IPS-NIHi11 (cell line): Measurements from ENCODE around the gene ZBTB39.
"Not testable (repeated sequence)": the region's sequence is repeated elsewhere in the genome, so short reads cannot be mapped to it uniquely, and the experiment has no call there.

Experiments
- DNase-seq: peaks from one replicate; pipeline ENCODE4 v3.0.0; 2012; ENCODE audit warnings: mixed read lengths, low spot score

Gene ZBTB39

DNA sequence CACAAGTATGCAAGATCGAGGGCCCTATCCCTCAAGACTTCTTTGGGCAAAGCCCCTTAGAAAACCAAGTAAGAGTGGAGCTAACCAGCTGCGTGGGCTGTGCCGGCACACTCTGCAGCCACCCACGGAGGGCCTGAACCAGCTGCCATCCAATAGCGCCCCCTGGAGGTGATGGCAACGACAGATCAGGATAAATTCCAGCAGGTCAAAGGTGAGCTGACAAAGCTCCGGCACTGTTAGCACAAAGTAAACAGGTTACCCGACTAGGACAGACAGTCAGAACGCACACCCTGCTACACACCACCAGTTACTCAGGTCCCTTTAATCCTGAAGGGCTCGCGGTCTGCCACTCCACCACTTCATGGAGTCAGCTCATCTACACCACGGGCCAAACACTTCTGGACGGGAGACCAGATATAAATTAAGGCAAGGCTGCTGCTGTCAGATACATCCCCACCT lies 4.9 kb downstream of the ZBTB39 start:
- peak; percentile 93 for DNase-seq

DNA sequence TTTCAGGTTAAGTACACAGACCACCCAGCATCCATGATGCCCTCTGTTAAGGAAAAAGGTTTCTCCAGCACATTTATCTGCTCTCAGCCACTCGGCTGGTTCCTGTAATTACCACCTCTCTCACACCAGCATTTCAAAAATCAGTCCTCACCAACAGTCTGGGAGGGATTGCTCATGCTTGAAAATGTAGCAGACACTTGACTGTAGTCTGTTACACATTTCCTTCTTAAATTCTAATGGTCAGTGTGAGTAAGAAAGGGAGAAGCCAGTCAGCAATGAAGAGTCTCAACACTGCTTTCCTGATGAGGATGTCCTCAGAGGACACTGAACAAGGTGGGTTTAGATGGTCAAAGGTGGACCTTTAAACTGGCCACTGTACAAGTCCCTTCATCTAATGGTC lies 6.0 kb downstream of the ZBTB39 start:
- DNase-seq: no peak

DNA sequence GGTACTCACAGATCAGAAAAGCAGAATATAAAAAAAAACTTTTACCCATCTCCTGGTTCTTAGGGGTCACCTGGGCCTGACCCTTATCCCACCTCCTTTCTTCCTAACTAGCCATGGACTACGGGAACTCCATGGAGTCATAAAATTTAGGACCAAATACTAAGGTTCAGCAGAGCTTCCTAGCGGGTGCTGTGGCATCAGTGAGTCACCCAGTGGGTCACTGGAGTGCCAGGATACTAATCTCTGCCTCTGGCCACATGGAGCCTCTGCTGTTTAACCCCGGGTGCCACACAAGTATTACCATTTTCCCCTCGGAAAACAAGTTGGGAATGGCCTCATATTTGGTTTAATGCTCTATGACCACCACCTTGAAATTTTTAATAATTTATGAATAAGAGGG lies 6.9 kb downstream of the ZBTB39 start:
- no peak for DNase-seq

DNA sequence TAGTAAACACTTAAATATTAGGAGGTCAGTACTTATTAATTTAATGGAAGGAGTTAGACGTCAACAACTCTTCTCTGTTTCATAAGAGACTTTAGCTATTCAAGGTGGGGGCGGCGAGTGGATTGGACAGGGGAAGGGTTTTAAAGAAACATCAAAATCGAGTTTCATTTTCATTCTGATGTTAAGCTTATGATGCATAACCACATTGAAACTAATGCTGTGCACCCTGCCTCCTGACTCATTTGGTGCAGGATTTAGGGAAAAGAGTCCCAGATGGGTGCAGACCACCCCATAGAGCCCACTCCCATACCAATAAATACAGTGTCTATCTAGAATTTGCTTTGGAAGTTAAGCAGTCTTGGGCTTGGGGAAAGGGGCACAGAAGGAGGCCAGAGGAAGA lies 7.4 kb downstream of the ZBTB39 start:
- no peak for DNase-seq

DNA sequence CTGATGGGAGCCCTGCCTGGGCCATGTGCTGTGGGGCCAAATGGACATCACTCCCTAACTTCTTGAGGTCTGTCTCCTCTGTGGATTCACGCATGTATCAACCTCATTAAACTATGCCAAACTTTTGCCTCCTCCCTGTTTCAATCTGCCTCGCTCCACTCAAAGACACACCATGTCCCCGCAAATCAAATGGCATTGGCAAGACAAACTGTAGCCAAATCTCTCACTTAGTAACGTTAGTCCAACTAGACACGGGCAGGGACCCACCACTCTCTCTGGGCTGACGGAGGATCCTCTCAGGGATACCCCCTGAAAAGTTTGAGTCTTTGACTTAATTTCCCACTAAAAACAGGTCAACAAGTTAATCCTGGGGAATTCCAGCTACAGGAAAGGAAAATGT lies 8.0 kb downstream of the ZBTB39 start:
- no peak for DNase-seq

DNA sequence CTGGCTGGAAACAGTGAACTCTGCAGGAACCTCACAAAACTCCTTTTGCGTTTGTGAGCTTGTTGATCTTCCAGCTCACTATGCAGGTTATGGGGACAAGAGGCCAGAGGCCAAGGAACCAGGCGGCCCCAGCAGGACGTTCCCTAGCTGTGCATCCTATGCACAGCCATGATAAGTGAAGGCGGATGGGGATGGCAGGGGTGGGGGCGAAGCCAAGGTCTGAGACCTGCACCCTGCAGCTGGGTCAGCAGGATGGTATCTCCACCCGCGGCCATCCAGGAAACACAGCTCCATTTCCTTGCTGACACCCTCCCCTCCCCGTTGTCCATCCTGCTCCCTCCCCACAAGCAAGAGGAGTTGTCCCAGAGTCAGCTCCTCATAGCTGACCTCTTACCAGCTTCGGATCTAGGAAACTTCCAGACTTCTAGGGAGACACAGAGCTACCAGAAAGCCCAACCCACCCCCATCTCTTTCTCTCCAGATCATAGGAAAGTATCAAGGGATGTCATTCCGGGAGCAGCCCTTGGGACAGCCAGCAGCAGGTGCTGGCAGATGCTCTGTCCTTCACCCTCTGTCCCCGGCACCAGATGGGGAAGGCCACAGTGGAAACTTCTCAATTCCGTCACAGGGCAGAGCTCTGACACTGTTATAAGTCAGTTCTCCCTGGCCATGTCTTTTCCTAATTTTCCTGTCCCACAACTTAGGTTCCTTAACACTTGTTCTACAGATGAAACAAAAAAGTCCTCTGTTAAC lies 9.4 kb downstream of the ZBTB39 start:
- no peak for DNase-seq

DNA sequence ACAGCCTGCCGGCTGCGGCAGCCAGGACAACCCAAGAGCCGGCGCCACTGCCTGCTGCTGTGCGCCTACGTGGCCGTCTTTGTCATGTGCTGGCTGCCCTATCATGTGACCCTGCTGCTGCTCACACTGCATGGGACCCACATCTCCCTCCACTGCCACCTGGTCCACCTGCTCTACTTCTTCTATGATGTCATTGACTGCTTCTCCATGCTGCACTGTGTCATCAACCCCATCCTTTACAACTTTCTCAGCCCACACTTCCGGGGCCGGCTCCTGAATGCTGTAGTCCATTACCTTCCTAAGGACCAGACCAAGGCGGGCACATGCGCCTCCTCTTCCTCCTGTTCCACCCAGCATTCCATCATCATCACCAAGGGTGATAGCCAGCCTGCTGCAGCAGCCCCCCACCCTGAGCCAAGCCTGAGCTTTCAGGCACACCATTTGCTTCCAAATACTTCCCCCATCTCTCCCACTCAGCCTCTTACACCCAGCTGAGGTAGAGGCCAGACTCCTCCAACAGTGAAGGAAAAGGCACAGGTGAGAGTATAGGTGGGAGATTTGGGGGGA lies 10.3 kb downstream of the ZBTB39 start:
- no peak for DNase-seq

DNA sequence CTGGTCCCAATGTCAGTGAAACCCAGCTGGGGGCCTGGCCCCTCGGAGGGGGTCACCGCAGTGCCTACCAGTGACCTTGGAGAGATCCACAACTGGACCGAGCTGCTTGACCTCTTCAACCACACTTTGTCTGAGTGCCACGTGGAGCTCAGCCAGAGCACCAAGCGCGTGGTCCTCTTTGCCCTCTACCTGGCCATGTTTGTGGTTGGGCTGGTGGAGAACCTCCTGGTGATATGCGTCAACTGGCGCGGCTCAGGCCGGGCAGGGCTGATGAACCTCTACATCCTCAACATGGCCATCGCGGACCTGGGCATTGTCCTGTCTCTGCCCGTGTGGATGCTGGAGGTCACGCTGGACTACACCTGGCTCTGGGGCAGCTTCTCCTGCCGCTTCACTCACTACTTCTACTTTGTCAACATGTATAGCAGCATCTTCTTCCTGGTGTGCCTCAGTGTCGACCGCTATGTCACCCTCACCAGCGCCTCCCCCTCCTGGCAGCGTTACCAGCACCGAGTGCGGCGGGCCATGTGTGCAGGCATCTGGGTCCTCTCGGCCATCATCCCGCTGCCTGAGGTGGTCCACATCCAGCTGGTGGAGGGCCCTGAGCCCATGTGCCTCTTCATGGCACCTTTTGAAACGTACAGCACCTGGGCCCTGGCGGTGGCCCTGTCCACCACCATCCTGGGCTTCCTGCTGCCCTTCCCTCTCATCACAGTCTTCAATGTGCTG lies 11.0 kb downstream of the ZBTB39 start:
- DNase-seq: no peak

- no peak for DNase-seq
Measured at GRCh38 chr12:56994231-56994746, 12.1 kb downstream of the ZBTB39 start.

- DNase-seq: no peak
Measured at GRCh38 chr12:56993346-56993745, 13.0 kb downstream of the ZBTB39 start.

GRCh38 chr12:56991319-56992246 lies 14.8 kb downstream of the ZBTB39 start:
- DNase-seq: no peak

GRCh38 chr12:56990648-56991318 lies 15.6 kb downstream of the ZBTB39 start:
- DNase-seq: no peak

DNA sequence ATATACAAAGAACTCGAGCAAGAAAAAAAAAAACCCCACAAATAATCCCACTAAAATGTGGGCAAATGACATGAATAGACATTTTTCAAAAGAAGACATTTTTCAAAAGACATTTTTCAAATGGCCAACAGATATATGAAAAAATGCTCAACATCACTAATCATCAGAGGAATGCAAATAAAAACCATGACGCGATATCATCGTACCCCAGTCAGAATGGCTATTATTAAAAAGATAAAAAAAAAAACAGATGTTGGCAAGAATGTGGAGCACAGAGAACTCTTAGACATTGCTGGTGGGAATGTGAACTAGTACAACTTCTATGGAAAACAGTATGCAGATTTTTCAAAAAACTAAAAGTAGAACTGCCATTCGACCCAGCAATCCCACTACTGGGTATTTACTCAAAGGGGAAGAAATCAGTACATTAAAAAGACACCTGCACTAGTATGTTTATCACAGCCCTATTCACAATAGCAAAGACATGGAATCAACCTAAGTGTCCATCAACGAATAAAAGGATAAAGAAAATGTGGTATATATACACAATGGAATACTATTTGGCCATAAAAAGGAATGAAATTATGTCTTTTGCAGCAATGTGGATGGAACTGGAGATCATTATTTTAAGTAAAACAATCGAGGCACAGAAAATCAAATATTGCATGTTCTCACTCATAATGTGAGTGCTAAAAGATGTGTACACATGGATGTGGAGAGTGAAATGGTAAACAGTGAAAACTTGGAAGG lies 16.3 kb downstream of the ZBTB39 start:
- no peak for DNase-seq

- no peak for DNase-seq
Measured at GRCh38 chr12:56988207-56988739, 18.1 kb downstream of the ZBTB39 start.

DNA sequence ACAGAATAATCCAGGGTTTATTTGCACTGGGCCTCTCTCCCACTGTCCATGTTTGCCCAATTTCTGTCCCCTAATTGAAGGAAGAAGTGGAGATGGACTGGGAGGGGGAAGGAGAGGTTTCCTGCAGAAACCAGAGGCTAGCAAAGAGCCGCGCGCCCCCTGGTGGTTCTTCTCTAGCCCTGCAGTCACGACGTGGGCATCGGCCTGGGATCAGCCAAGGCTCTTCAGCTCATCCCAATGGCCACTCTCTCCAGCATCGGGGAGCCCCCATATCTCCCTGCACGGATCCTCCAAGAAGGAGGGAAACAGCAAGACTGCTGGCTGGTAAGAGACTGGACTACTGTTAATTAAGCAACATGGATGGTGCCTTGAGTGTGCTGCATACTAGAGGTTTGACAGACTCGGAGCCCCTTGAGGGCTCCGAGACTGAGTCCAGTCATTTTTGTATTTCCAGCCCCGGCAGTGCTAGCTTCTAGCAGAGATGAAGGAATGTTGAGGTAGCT lies 18.7 kb downstream of the ZBTB39 start:
- DNase-seq: peak; percentile 91

- no peak for DNase-seq
Measured at GRCh38 chr12:56987011-56987410, 19.3 kb downstream of the ZBTB39 start.

GRCh38 chr12:56985714-56986113 lies 20.6 kb downstream of the ZBTB39 start:
- DNase-seq: not testable (repeated sequence)

DNA sequence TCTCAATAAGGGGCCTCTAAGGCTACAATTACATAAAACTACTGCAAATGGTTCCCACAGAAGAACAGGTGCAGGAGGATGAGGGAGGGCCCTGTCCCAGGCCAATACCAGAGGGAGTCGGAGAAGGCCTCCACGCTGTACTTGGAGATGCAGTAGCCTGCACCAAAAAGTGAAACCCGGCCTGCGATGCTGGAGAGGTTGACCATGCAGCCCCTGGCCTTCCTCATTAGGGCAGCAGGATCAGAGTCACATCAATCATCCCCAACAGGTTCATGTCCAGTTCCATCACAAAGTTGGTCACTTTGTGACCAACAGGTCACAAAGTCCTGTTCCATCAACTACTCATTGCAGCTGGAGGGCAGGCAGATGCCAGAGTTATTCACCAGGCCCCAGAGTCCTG lies 23.0 kb downstream of the ZBTB39 start:
- no peak for DNase-seq

DNA sequence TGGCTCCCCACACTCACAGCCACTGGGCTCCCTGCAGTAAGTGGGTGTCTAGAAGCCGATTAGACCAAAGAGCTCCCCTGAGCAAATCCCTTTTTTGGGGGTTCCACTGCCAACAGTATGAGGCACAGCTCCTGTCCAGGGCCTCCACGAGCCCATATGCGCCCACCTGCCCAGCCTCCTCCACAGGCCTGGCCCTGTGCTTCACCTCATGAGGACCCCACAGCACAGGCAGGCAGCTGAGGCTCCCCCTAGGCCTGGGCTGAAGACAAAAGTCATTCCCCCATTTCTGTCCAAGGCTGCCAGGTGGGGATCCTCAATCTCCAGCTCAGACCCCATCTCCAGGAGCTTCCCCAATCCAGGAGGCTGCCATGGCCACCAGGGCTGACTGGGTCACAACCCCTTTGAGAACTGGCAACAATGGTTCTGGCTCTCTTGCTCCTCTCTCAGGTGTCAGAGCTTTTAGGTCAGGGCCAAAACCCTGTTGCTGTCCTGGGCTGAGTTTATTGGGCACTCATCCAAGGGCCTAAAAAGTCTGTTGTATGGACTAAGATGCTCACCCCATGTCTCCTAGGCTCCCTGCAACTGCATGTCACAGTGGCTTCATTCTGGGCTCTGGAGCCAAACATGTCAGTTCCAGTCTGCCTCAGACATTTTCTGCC lies 23.6 kb downstream of the ZBTB39 start:
- DNase-seq: not testable (repeated sequence)
